NCI-H1694 (cell line): ENCODE data around the gene CNOT8.

Experiments used
- DNase-seq: peaks from one replicate; lab custom pipeline; 2025; lab: John Stamatoyannopoulos, UW

The CNOT8 gene

DNA sequence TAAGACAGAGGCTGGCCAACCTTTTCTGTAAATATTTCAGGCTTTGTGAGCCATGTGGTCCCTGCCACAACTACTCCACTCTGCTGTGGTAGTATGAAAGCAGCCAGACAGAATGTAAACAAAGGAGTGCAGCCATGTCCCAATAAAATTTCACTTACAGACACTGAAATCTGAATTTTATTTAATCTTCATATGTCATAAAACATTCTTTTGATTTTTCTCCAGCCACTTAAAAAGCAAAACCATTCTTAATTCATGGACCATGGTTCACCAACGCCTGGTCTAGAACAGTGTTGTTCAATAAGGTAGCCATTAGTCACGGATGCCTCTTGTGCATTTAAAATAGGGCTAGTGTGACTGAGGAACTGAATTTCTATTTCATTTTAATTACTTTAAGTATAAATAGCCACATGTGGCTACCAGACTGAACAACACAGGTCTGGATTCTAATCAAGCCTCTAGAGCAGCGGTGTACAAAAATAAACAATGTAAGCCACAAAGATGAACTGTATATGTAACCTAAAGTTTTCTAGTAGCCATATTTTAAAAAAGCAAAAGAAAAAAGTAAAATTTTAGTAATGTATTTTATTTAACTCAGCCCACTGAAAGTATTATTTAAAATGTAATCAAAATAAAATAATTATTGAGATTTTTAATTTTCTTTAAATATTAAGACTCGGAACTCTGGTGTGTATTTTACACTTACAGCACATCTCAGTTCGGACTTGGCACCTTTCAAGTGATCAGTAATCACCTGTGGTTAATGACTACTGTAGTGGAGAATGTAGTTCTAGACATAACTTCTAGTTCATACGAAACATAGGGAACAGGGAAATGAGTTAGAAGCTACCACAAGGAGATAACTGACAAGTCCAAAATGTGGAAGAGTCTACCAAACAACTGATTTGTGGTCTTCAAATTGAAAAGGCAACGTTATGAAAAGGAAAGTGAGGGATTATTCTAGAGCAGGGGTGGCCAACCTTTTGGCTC lies 65.3 kb downstream of the CNOT8 start:
- no peak for DNase-seq
